Measurements from ENCODE around the gene SETX. TPM values are rescaled to one million over a fixed set of nuclear protein-coding genes. Genes with fewer than 3 reads are reported as not detected.

Gene SETX
- total RNA-seq, 2 donors from 2014 or later = 25.8 to 36.8 TPM

GRCh38 chr9:132214027-132214622, 140.7 kb downstream of the SETX start:
- DNase-seq = no peak
- no peaks in the 10 kb centered on the region for H3K27me3 ChIP-seq
- TF ChIP-seq CTCF (IDR thresholded peaks at IDR 0.05) = no peak
- no peaks in the 10 kb centered on the region for H3K36me3 ChIP-seq
- intact Hi-C loops (cut with DNase I) = no loop called here
- H3K4me1 ChIP-seq = no peaks in the 10 kb centered on the region
- no peaks in the 10 kb centered on the region for H3K9me3 ChIP-seq
- H3K4me3 ChIP-seq = no peak overlapping the region
- H3K9ac ChIP-seq (ENCODE audit: low read depth in 2 of 2, low read length in 2 of 2) = no peak overlapping the region
- H3K27ac ChIP-seq = no peak overlapping the region

- intact Hi-C loops (cut with DNase I) = no loop called here
- Histone ChIP-seq H3K36me3 (no peaks in the 10 kb centered on the region), H3K4me1 (no peaks in the 10 kb centered on the region), H3K27me3 (no peaks in the 10 kb centered on the region), H3K27ac (no peak overlapping the region), H3K9me3 (no peaks in the 10 kb centered on the region), H3K4me3 (no peak overlapping the region), H3K9ac (ENCODE audit: low read depth in 2 of 2, low read length in 2 of 2) (no peak overlapping the region)
- TF ChIP-seq CTCF (IDR thresholded peaks at IDR 0.05) = no peak
- DNase-seq = no peak
Measured at GRCh38 chr9:132211570-132211969, 143.2 kb downstream of the SETX start.

Other genes starting within 250 kb of the SETX start
- gene NTNG2, start 192.9 kb downstream of the SETX start, total RNA-seq = 1 to 10 TPM in 1 of 2 donors, under 1 TPM in 1; 0.59 to 1.3 TPM
- gene TTF1, start 51.9 kb upstream of the SETX start, total RNA-seq = 10 to 100 TPM; 11.1 to 11.2 TPM
- gene CFAP77, start 55.2 kb upstream of the SETX start, total RNA-seq = not detected
- not detected for gene BARHL1, start 227.6 kb upstream of the SETX start, total RNA-seq

Data from colonic mucosa (tissue), 4 donors.